Neural progenitor cell (in vitro differentiated cells): Measurements from ENCODE around the gene ACACB. TPM values are rescaled to one million over a fixed set of nuclear protein-coding genes. Genes with fewer than 3 reads are reported as not detected.

Experiments used
- DNase-seq: peaks from one replicate; pipeline ENCODE4 v3.0.0-alpha.2; 2016; ENCODE audit warnings: low spot score
- H2AFZ ChIP-seq: fragments of 200-600 bp; sonication (generic); replicated peaks from 2 replicates; pipeline ENCODE4 v1.6.1; 2016; ENCODE audit warnings: antibody characterized with exemption
- H3F3A ChIP-seq: fragments of 200-600 bp; sonication (generic); 2 replicates; pipeline ENCODE4 v1.6.1; 2016; ENCODE audit warnings: antibody characterized with exemption, low read depth
- H3K27ac ChIP-seq: fragments of 200-600 bp; sonication (generic); 2 replicates; pipeline ENCODE4 v1.5.1; 2016; ENCODE audit warnings: mild to moderate bottlenecking
- H3K27me3 ChIP-seq: fragments of 200-600 bp; sonication (generic); 2 replicates; pipeline ENCODE4 v1.6.1; 2016; ENCODE audit warnings: mild to moderate bottlenecking, moderate library complexity
- H3K36me3 ChIP-seq: fragments of 200-600 bp; sonication (generic); 2 replicates; pipeline ENCODE4 v1.5.1; 2016
- H3K4me1 ChIP-seq: fragments of 200-600 bp; sonication (generic); 2 replicates; pipeline ENCODE4 v1.6.1; 2016; ENCODE audit warnings: mixed run types
- H3K4me2 ChIP-seq: fragments of 200-600 bp; sonication (generic); 2 replicates; pipeline ENCODE4 v1.6.1; 2016
- H3K4me3 ChIP-seq: fragments of 200-600 bp; sonication (generic); 2 replicates; pipeline ENCODE4 v1.5.1; 2016
- H3K79me2 ChIP-seq: fragments of 200-600 bp; sonication (generic); 2 replicates; pipeline ENCODE4 v1.6.1; 2016; ENCODE audit warnings: low read depth
- H3K9ac ChIP-seq: fragments of 200-600 bp; sonication (generic); 2 replicates; pipeline ENCODE4 v1.6.1; 2016
- H3K9me3 ChIP-seq: fragments of 200-600 bp; sonication (generic); 2 replicates; pipeline ENCODE4 v1.5.1; 2016; ENCODE audit warnings: low read depth
- H4K20me1 ChIP-seq: fragments of 200-600 bp; sonication (generic); 2 replicates; pipeline ENCODE4 v1.6.1; 2016; ENCODE audit warnings: low read depth
- H3K27ac Mint-ChIP-seq: 3 replicates; pipeline ENCODE4 v1.8.0; 2021; ENCODE audit warnings: mixed read lengths
- H3K27me3 Mint-ChIP-seq: 2 replicates; pipeline ENCODE4 v1.8.0; 2022; ENCODE audit warnings: low read depth, mild to moderate bottlenecking, inconsistent platforms, moderate library complexity, mixed read lengths; ENCODE audit not compliant: insufficient read depth
- H3K36me3 Mint-ChIP-seq: 3 replicates; pipeline ENCODE4 v1.8.0; 2021; ENCODE audit warnings: mixed read lengths
- H3K4me1 Mint-ChIP-seq: 3 replicates; pipeline ENCODE4 v1.8.0; 2021; ENCODE audit warnings: mixed read lengths
- H3K4me3 Mint-ChIP-seq: 3 replicates; pipeline ENCODE4 v1.8.0; 2021; ENCODE audit warnings: mild to moderate bottlenecking, moderate library complexity, mixed read lengths
- H3K9me3 Mint-ChIP-seq: 3 replicates; pipeline ENCODE4 v1.8.0; 2020; ENCODE audit warnings: mixed read lengths
- EZH2 ChIP-seq: fragments of 200-600 bp; sonication (generic); IDR thresholded peaks from 2 replicates; pipeline ENCODE4 v1.6.1; 2017; ENCODE audit warnings: antibody characterized with exemption, mild to moderate bottlenecking, moderate library complexity
- EZH2phosphoT487 ChIP-seq: fragments of 200-600 bp; sonication (generic); IDR thresholded peaks from 2 replicates; pipeline ENCODE4 v1.6.1; 2017; ENCODE audit warnings: antibody characterized with exemption
- total RNA-seq: library from RNA; depleted of rRNA; stranded (reverse); fragments of >200 nt; gene quantifications from 2 replicates; pipeline ENCODE4 v1.2.3, GENCODE V29; 2015; ENCODE audit warnings: low replicate concordance
- TF ChIP-seq, protein P1 (sequence below): fragments of 200-600 bp; sonication (generic); IDR thresholded peaks from 2 replicates; pipeline ENCODE4 v1.5.1; 2017; ENCODE audit warnings: antibody characterized with exemption, mild to moderate bottlenecking

The ACACB gene
- total RNA-seq, 1 donor from 2014 or later = 2.4 TPM

DNA sequence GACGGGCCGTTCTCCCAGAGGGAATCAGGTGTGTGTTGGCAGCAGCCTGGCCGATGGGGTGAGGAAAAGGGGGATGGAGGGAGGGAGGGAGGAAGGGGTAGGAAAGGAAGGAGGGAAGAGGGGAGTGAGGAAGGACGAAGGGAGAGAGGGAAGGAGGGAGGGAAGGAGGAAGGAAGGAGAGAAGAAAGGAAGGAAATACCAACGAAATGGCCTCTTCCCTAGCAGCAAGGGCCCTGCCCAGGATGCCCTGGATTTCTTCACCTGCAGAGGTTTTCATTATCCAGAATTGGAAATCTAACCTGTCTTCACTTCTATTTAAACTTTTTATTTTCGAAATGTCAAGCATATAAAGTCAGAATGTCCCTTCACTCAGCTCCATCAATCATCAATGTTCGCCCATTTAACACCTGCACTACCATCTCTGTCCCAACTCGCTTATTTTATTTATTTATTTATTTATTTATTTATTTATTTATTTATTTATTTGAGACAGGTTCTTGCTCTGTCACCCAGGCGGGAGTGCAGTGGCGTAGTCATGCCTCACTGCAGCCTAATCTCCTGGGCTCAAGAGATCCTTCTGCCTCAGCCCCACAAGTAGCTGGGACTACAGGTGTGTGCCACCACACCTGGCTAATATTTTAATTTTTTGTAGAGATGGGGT lies 70.7 kb downstream of the ACACB start:
- H2AFZ ChIP-seq = no peak overlapping the region
- H3K4me2 ChIP-seq = no peak overlapping the region
- no peak overlapping the region for H3K27ac ChIP-seq
- Mint-ChIP-seq H3K4me1 (no peaks in the 10 kb centered on the region), H3K27ac (no peak overlapping the region), H3K4me3 (no peak overlapping the region), H3K27me3 (no peaks in the 10 kb centered on the region), H3K36me3 (peaks cover 16% of the 10 kb centered on the region), H3K9me3 (no peaks in the 10 kb centered on the region)
- H3K9ac ChIP-seq = no peak overlapping the region
- H3F3A ChIP-seq = no peaks in the 10 kb centered on the region
- H4K20me1 ChIP-seq = no peaks in the 10 kb centered on the region
- no peaks in the 10 kb centered on the region for H3K27me3 ChIP-seq
- H3K9me3 ChIP-seq = no peaks in the 10 kb centered on the region
- H3K36me3 ChIP-seq = no peaks in the 10 kb centered on the region
- no peaks in the 10 kb centered on the region for H3K79me2 ChIP-seq
- H3K4me3 ChIP-seq = no peak overlapping the region
- DNase-seq = no peak
- no peaks in the 10 kb centered on the region for H3K4me1 ChIP-seq
- TF ChIP-seq EZH2phosphoT487 = no peak
- no peak for TF ChIP-seq EZH2
- TF ChIP-seq, protein P1, sequence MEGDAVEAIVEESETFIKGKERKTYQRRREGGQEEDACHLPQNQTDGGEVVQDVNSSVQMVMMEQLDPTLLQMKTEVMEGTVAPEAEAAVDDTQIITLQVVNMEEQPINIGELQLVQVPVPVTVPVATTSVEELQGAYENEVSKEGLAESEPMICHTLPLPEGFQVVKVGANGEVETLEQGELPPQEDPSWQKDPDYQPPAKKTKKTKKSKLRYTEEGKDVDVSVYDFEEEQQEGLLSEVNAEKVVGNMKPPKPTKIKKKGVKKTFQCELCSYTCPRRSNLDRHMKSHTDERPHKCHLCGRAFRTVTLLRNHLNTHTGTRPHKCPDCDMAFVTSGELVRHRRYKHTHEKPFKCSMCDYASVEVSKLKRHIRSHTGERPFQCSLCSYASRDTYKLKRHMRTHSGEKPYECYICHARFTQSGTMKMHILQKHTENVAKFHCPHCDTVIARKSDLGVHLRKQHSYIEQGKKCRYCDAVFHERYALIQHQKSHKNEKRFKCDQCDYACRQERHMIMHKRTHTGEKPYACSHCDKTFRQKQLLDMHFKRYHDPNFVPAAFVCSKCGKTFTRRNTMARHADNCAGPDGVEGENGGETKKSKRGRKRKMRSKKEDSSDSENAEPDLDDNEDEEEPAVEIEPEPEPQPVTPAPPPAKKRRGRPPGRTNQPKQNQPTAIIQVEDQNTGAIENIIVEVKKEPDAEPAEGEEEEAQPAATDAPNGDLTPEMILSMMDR = no peak

DNA sequence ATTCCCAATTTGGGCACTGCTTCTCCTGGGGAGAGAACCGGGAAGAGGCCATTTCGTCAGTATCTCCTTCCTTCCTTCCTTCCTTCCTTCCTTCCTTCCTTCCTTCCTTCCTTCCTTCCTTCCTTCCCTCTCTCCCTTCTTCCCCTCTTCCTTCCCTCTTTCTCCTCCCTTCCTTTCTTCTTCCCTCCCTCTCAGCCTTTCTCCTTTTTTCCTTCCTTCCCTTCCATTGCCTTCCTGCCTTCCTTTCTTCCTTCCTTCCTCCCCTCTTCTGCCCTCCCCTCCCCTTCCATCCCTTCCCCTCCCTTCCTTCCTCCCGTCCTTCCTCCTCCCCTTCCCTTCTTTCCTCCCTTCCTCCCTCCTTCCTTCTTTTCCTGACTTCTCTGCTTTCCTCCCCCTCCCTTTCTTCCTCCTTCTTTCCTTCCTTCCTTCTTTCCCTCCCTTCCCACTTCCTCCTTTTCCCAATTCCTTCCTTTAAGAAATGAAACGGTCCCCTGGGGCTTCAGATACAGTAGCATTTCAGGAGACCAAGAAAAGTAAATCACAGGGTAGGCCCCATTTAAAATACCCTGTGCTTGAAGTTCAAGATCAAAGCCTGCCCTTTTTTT lies 71.8 kb downstream of the ACACB start:
- H3K27ac ChIP-seq = no peak overlapping the region
- no peaks in the 10 kb centered on the region for H3K27me3 Mint-ChIP-seq
- H3K4me3 Mint-ChIP-seq = no peak overlapping the region

DNA sequence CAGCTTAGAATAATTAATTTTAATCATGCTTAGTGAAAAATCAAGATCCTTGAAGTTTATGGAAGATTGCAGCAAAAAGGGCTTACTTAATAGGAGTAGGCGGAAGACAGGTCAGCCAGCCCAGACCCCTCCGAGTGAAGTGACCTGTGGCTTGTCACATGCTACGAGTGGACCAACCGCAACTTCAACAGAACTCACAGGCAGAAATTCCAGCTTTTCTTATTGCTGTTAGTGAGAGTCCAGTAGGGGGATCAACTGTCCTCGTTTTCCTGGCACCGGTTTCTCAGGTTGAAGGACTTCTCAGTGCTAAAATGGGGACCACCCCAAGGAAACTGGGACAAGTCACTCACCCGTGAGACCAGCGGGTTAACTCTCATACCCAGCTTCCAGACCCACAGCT lies 72.9 kb downstream of the ACACB start:
- Histone ChIP-seq H3K4me2 (no peak overlapping the region), H3K9me3 (no peaks in the 10 kb centered on the region), H3K27ac (no peak overlapping the region), H3F3A (no peaks in the 10 kb centered on the region), H3K4me3 (no peak overlapping the region), H3K36me3 (no peaks in the 10 kb centered on the region), H4K20me1 (no peaks in the 10 kb centered on the region), H2AFZ (no peak overlapping the region), H3K79me2 (no peaks in the 10 kb centered on the region), H3K27me3 (no peaks in the 10 kb centered on the region), H3K4me1 (no peaks in the 10 kb centered on the region), H3K9ac (no peak overlapping the region)
- H3K4me3 Mint-ChIP-seq = no peak overlapping the region
- no peak overlapping the region for H3K27ac Mint-ChIP-seq
- no peaks in the 10 kb centered on the region for H3K4me1 Mint-ChIP-seq
- no peaks in the 10 kb centered on the region for H3K9me3 Mint-ChIP-seq
- TF ChIP-seq EZH2phosphoT487 = no peak
- TF ChIP-seq, protein P1 = no peak
- no peak for TF ChIP-seq EZH2
- no peak for DNase-seq
- peaks cover 7% of the 10 kb centered on the region for H3K36me3 Mint-ChIP-seq
- H3K27me3 Mint-ChIP-seq = peaks cover 2% of the 10 kb centered on the region

More for the DNA sequence above, 71.8 kb downstream of the ACACB start:
- no peaks in the 10 kb centered on the region for H3K79me2 ChIP-seq
- TF ChIP-seq EZH2 (no peak), EZH2phosphoT487 (no peak)
- TF ChIP-seq, protein P1 = no peak
- H3K27me3 ChIP-seq = no peaks in the 10 kb centered on the region
- H3K9ac ChIP-seq = no peak overlapping the region
- H3F3A ChIP-seq = no peaks in the 10 kb centered on the region
- H3K9me3 ChIP-seq = no peaks in the 10 kb centered on the region
- H4K20me1 ChIP-seq = no peaks in the 10 kb centered on the region
- H3K36me3 Mint-ChIP-seq = peaks cover 10% of the 10 kb centered on the region
- H3K36me3 ChIP-seq = no peaks in the 10 kb centered on the region
- H3K4me2 ChIP-seq = no peak overlapping the region
- H3K9me3 Mint-ChIP-seq = no peaks in the 10 kb centered on the region
- no peak overlapping the region for H3K4me3 ChIP-seq
- H2AFZ ChIP-seq = no peak overlapping the region
- H3K4me1 Mint-ChIP-seq = no peaks in the 10 kb centered on the region
- DNase-seq = no peak
- no peaks in the 10 kb centered on the region for H3K4me1 ChIP-seq
- H3K27ac Mint-ChIP-seq = no peak overlapping the region
